ENCODE data around the gene KIF12.
A peak's percentile ranks its signal among the peaks of the same experiment; 100 is the strongest.

The KIF12 gene

DNA sequence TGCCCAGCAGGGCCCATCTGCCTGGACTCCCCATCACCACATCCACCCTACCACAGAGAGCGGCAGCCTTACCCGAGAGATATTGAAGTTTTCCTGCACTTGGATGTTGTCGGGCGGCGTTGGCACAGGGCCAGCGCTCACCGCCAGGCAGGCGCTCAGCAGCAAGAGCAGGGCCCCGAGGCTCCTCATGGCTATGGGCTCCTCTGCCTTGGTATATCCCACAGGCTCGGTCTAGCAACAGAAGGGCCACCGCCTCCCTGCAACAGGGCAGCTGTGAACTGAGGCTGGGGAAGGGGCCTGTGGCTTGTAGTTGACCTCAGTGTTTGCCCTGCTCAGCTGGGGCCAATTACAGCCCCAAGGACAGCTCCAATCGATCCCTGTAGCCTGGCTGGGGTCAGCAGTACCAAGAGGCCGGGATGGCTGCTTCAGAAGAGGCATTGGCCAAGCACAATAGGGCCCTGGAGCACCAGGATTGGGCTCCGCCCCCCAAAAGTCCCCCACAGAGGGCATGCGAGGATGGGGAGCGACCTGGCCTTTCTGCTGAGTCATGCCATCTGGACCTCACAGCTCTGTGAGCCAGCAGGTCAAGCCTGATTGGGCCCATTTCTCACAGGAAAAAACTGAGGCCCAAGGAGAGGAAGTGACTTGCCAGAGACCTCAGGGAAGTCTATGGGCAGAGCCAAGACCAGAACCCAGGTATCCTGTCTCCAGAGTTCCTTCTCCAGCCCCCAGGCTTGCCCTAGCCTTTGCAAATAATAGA lies 20.9 kb downstream of the KIF12 start, which contains the start of gene AMBP:
Gene AMBP (minus strand): TSS at position 280 of the 760 bp plus-strand sequence. CDS start 91 bp downstream, at position 189.
- no peak for TF ChIP-seq Cebpa-rat (IDR thresholded peaks at IDR 0.05)
- Histone ChIP-seq H3K27ac (peak within 1 kb of the TSS; percentile 58), H3K4me2 (peak within 1 kb of the TSS; percentile 40), H3K9me3 (no peaks in the 10 kb centered on the region), H4K20me1 (no peaks in the 10 kb centered on the region), H3K4me3 (no peak within 1 kb of the TSS), H3K27me3 (no peaks in the 10 kb centered on the region), H3K36me3 (no peaks in the 10 kb centered on the region), H3K9ac (peak within 1 kb of the TSS; percentile 32; the same call in 1 of the 2 replicates), H3K4me1 (peaks cover 56% of the 10 kb centered on the region)

DNA sequence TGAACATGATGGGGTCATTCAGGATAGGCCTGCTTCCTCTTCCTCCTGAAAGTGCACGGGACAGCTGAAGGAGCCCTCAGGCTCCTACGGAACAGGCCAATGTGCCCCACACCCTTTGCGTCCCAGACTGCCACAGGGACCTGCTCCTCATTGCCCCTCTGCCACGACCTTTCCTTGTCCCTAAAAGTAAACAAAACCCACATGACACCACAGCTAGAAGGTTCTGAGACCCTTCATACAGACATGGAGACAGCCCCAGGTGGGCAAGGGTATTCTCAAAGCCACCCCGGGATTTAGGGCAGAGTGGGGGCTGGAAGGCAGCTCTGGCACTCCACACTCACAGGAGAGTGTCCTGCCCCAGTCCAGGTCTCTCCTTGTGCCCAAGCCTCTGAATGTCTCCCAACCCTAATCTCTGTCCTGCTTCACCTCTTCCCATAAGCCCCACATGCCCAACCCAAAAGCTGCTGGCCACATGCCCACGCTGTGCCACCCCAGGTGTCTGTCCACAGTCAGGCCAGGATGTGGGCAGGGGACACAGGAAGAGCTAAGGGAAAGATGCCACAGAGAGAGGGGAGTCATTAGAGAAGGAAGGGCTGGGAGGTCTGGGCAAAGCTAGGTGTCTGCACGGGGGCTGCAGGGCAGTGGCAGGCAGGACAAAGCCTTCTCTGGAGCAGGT lies 21.8 kb downstream of the KIF12 start:
- H4K20me1 ChIP-seq, result no peaks in the 10 kb centered on the region
- no peaks in the 10 kb centered on the region for H3K27me3 ChIP-seq
- peak overlapping the region; percentile 32; the same call in 1 of the 2 replicates for H3K9ac ChIP-seq
- no peak for TF ChIP-seq Cebpa-rat (IDR thresholded peaks at IDR 0.05)
- H3K4me2 ChIP-seq, result peak overlapping the region; percentile 40
- no peak overlapping the region for H3K4me3 ChIP-seq
- H3K27ac ChIP-seq, result peak overlapping the region; percentile 58
- H3K9me3 ChIP-seq, result peaks cover 7% of the 10 kb centered on the region; the same call in 1 of the 2 replicates
- 0 out of 2 replicates have a peak, but pooled peaks cover 2% of the 10 kb centered on the region for H3K36me3 ChIP-seq
- H3K4me1 ChIP-seq, result peaks cover 47% of the 10 kb centered on the region

DNA sequence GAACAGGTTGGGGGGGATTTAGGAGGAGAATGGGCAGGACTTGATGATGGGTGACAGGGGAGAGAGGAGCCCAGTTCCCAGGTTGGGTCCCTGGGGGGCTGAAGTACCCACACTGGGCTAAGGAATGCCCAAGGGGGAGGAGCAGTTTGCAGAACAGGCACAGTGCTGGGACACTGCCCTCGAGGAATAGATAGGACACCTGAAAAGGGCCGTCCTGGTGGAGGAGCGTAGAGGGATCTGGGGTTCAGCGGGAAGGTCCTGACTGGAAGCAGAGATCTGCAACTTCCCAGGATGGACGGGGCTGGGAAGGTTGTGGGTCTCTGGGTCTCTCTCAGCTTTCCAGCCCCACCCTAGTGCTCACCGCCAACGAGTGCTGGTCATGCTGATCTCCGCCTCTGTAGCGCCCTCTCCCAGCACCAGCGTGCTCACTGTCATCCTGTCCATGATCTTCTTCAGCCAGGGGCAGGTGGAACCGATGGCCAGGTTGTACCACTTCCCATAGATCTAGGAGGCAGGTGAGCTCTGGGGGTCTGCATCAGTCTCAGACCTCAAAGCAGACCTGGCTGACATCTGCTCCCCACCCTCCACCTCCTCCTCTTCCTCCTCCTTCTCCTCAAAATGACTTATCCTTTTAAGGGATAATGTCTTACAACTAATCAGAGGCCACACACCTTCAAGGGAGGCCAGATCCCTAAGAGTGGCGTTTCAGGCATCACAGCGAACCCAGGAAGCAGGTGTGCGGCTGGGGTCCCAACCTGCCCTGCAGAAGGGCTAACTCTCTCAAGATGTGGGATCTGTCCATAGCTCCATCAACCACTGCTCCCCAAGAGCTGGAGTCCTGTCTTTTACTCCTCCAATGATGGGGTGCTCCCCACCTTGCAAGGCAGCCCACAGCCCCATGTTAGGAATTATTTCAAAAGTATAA lies 22.6 kb downstream of the KIF12 start:
- Histone ChIP-seq H4K20me1 (no peaks in the 10 kb centered on the region), H3K4me3 (no peak overlapping the region), H3K9ac (no peak overlapping the region), H3K4me1 (peaks cover 39% of the 10 kb centered on the region), H3K4me2 (no peak overlapping the region), H3K27ac (peak overlapping the region; percentile 58), H3K36me3 (peaks cover 8% of the 10 kb centered on the region; the same call in 1 of the 2 replicates), H3K9me3 (peaks cover 15% of the 10 kb centered on the region), H3K27me3 (no peaks in the 10 kb centered on the region)
- TF ChIP-seq Cebpa-rat (IDR thresholded peaks at IDR 0.05), result no peak

DNA sequence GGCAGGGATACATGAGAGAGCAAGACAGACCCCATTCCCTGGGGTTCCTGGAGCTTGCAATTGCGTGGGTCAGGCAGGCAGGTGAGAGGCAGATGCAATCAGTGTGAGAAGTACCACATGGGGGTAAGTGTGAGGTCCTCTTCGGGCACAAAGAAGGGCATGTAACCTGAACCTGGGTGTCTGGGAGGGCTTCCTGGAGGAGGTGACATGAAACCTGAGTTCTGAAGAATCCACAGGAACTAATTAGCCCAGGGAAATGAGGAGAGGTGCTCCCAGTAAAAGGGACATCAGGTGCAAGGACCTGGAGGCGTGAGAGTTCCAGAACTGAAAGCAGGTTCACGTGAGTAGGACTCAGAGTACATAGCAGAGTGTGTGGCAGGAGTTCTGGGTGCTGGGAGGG lies 23.5 kb downstream of the KIF12 start:
- H3K4me3 ChIP-seq, result no peak overlapping the region
- no peak overlapping the region for H3K4me2 ChIP-seq
- H3K9me3 ChIP-seq, result peaks cover 22% of the 10 kb centered on the region
- peaks cover 13% of the 10 kb centered on the region; the same call in 1 of the 2 replicates for H3K36me3 ChIP-seq
- H3K27ac ChIP-seq, result no peak overlapping the region
- TF ChIP-seq Cebpa-rat (IDR thresholded peaks at IDR 0.05), result no peak
- no peak overlapping the region for H3K9ac ChIP-seq
- no peaks in the 10 kb centered on the region for H4K20me1 ChIP-seq
- H3K27me3 ChIP-seq, result no peaks in the 10 kb centered on the region
- H3K4me1 ChIP-seq, result peaks cover 34% of the 10 kb centered on the region

DNA sequence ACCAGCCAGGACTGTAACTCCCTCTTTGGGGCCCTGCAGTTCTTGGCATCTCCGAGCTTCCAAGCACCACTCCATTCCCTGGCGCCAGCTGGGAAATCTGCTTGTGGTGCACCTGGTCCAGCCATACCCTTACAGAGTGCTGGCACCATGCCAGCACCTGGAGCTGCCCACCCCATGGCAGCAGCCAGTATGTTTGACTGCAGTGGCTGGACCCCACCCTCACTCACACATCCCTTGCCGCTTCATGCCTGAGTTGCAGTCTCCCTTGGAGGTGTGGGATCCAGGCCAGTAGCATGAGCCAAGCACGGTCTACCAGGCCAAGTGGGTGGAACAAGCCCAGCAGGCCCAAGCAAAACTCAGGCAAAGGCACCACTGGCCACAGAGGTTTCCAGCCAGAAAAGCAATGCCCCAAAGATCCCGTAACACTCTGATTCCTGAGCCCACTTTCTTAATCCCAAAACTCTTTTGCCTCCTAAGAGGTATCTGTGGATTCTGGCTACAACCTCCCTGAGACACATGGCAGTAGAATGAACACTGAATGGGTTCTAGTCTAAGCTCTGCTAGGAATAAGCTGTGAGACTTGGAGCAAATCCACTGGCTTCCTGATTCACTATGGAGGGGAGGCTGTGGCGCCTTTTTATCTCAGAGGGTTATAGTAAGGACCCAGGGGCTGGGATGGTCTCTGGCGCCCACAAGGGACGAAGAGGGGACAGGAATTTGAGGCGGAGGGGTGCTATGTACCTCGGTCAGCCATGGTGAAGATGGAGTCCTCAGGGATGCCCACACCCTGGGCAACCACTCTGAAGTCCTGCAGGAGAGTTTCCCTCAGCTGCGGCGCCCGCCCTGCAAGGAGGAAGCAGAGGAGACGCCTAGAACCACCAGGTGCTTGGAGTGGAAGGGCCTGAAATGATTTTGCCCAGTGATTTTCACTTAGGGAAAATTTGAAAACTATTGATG lies 26.6 kb downstream of the KIF12 start:
- Histone ChIP-seq H3K36me3 (peaks cover 13% of the 10 kb centered on the region; the same call in 1 of the 2 replicates), H3K9ac (no peak overlapping the region), H4K20me1 (no peaks in the 10 kb centered on the region), H3K27ac (0 out of 2 replicates have a peak overlapping the region, but pooled peaks have one; percentile 26), H3K27me3 (no peaks in the 10 kb centered on the region), H3K9me3 (peaks cover 22% of the 10 kb centered on the region), H3K4me1 (peaks cover 18% of the 10 kb centered on the region), H3K4me2 (no peak overlapping the region), H3K4me3 (no peak overlapping the region)
- TF ChIP-seq Cebpa-rat (IDR thresholded peaks at IDR 0.05), result no peak

DNA sequence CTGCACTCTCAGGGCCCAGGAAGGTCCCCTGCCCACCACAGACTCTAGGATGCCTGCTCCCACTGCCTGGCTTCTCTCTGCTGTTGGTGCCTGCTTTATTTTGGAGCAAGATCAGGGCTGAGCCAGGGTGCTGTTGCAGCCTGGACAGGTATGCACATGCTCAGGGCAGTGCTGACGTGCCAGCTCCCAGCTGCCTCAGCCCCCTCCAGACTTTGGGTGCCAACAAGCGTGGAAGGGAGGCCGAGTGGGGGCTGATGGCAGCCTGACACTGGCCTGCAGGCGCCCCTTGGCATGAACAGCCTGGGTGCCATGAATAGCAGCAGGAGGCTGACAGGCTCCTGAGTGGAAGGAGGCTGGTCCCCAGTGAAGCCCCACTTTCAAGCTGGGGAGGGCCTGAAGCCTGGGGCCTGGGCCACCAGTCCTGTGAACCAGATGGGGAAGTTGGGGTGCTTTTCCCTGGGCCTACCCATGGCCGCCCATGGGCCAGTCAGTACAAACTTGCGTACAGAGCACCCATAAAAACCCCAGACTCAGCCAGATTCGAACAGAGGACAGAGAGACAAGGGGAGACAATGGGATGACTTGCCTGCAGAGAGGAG lies 27.8 kb downstream of the KIF12 start:
- peaks cover 22% of the 10 kb centered on the region for H3K9me3 ChIP-seq
- no peak overlapping the region for H3K4me3 ChIP-seq
- H3K9ac ChIP-seq, result no peak overlapping the region
- no peak overlapping the region for H3K4me2 ChIP-seq
- no peak for TF ChIP-seq Cebpa-rat (IDR thresholded peaks at IDR 0.05)
- peaks cover 7% of the 10 kb centered on the region; the same call in 1 of the 2 replicates for H3K4me1 ChIP-seq
- no peaks in the 10 kb centered on the region for H4K20me1 ChIP-seq
- H3K27ac ChIP-seq, result peak overlapping the region; percentile 35; the same call in 1 of the 2 replicates
- H3K36me3 ChIP-seq, result peaks cover 13% of the 10 kb centered on the region; the same call in 1 of the 2 replicates
- no peaks in the 10 kb centered on the region for H3K27me3 ChIP-seq

DNA sequence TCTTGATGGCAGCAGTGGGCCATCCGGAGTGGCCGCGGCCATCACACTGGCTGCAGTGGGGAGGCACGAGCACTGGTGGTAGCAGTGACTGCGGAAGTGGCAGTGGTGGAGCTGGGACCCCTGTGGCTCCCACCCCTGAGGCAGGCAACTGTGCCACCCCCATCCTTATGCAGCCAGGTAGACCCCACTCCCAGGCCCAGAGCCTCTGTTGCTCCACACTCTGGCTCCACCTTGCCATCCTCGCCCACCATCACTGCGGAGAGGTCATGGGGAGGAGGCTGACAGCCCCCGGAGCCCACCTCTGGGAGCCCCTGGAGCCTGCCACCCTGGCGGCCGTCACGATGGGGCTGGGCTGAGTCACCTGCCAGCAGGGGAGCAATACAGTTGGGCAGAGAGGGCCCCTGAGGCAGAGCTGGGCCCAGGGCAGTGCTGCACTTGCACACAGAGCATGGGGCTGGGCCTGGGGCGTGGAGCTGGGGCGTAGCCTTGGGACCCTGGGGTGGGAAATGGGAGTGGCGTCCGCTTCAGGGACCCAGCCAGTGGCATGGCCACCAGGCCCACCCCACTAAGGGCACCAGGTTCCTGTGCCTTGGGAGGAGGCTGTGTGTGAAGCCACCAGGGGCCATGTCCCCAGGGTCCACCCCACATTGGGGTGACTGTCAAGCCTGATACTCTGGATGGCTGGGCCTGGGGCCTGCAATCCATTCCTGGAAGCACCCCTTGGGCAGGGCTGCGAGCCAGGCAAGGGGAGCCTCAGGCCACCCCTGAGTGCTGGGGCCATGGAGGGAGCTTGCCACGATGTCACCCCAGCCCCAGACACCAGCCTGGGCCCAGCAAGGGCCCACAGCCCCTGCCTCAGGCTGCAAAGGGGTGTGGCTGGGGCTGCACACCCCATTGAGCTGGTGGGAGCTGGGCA lies 28.6 kb downstream of the KIF12 start:
- Histone ChIP-seq H3K9ac (no peak overlapping the region), H3K4me3 (no peak overlapping the region), H3K27me3 (no peaks in the 10 kb centered on the region), H4K20me1 (no peaks in the 10 kb centered on the region), H3K36me3 (peaks cover 17% of the 10 kb centered on the region; the same call in 1 of the 2 replicates), H3K4me2 (no peak overlapping the region), H3K27ac (peak overlapping the region; percentile 35; the same call in 1 of the 2 replicates), H3K4me1 (no peaks in the 10 kb centered on the region), H3K9me3 (peaks cover 22% of the 10 kb centered on the region)
- TF ChIP-seq Cebpa-rat (IDR thresholded peaks at IDR 0.05), result no peak
